ENCODE measurements around the gene A3GALT2.

The A3GALT2 gene

GRCh38 chr1:33348194-33348593 lies 27.3 kb upstream of the A3GALT2 start:
- H3K4me3 ChIP-seq (ENCODE audit: low read depth, low read length) = peak overlapping the region; percentile 66
- TF ChIP-seq, protein P1, sequence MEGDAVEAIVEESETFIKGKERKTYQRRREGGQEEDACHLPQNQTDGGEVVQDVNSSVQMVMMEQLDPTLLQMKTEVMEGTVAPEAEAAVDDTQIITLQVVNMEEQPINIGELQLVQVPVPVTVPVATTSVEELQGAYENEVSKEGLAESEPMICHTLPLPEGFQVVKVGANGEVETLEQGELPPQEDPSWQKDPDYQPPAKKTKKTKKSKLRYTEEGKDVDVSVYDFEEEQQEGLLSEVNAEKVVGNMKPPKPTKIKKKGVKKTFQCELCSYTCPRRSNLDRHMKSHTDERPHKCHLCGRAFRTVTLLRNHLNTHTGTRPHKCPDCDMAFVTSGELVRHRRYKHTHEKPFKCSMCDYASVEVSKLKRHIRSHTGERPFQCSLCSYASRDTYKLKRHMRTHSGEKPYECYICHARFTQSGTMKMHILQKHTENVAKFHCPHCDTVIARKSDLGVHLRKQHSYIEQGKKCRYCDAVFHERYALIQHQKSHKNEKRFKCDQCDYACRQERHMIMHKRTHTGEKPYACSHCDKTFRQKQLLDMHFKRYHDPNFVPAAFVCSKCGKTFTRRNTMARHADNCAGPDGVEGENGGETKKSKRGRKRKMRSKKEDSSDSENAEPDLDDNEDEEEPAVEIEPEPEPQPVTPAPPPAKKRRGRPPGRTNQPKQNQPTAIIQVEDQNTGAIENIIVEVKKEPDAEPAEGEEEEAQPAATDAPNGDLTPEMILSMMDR (IDR thresholded peaks at IDR 0.05; ENCODE audit: control insufficient read depth, extremely low read depth, insufficient read depth) = no peak
- DNase-seq (ENCODE audit: low read depth) = no peak

DNA sequence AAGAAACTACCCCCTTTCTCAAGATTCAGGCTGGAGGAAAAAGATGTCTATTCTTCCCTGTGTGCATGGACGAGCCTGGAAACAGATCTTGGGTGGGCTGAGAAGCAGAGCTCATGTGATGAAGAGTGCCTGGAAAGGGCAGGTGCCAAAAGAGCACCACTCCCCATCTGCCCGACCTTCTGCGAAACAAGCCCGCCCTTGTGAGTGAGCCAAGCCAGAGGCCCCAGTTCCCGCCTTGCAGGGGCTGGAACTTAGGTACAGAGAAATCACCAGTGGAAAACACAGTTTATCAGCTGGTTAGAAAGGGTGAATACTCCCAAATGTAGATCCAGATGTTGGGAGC lies 26.7 kb upstream of the A3GALT2 start:
- DNase-seq (ENCODE audit: low read depth) = no peak
- H3K4me3 ChIP-seq (ENCODE audit: low read depth, low read length) = peak overlapping the region; percentile 66; the same call in 1 of the 2 replicates
- TF ChIP-seq, protein P1 (IDR thresholded peaks at IDR 0.05; ENCODE audit: control insufficient read depth, extremely low read depth, insufficient read depth) = no peak

GRCh38 chr1:33346927-33347649 lies 26.2 kb upstream of the A3GALT2 start:
- H3K4me3 ChIP-seq (ENCODE audit: low read depth, low read length) = peak overlapping the region; percentile 66; the same call in 1 of the 2 replicates
- TF ChIP-seq, protein P1 (IDR thresholded peaks at IDR 0.05; ENCODE audit: control insufficient read depth, extremely low read depth, insufficient read depth) = no peak
- no peak for DNase-seq (ENCODE audit: low read depth)

DNA sequence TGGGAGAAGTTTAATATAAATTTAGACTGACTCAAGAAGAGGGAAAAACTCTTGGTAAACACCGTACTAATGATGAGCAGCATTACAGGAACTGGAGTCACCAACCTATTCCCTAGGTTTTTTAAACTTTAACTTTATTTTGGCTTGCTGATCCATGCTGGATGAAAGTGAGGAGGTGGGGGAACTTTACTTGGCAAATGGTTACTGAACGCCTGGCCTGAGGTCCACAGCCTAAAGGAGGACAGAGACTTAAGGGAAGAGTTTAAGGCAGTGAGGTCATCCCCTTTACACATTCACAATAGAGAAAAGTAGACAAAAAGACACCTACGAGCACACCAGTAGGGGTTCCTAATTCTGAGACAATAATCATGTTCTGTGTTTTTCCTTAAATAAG lies 25.6 kb upstream of the A3GALT2 start:
- no peak overlapping the region for H3K4me3 ChIP-seq (ENCODE audit: low read depth, low read length)
- TF ChIP-seq, protein P1 (IDR thresholded peaks at IDR 0.05; ENCODE audit: control insufficient read depth, extremely low read depth, insufficient read depth) = no peak

GRCh38 chr1:33344896-33345560 lies 24.1 kb upstream of the A3GALT2 start:
- TF ChIP-seq, protein P1 (IDR thresholded peaks at IDR 0.05; ENCODE audit: control insufficient read depth, extremely low read depth, insufficient read depth) = no peak
- H3K4me3 ChIP-seq (ENCODE audit: low read depth, low read length) = no peak overlapping the region
- no peak for DNase-seq (ENCODE audit: low read depth)

More for the DNA sequence above, 25.6 kb upstream of the A3GALT2 start:
- no peak for DNase-seq (ENCODE audit: low read depth)

DNA sequence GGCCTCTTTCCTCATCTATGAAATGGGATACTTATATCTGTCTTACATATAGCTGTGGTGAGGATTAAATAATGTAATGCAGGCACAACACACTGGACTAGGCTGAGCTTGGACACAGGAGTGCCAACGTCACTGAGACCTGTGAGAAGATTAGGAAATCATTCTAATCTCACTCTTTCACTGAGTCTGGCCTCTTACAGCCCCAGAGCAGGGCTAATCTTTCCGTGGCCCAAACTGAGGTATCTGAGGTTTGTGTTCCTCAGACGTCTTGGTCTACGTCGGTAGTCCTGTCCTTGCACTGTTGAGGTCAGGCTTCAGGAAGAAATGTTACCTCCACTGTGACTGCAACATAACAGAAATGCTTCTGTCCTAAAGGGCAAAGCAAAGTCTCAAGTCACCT lies 22.6 kb upstream of the A3GALT2 start:
- TF ChIP-seq, protein P1 (IDR thresholded peaks at IDR 0.05; ENCODE audit: control insufficient read depth, extremely low read depth, insufficient read depth) = no peak
- DNase-seq (ENCODE audit: low read depth) = no peak
- H3K4me3 ChIP-seq (ENCODE audit: low read depth, low read length) = no peak overlapping the region

All from LNCaP clone FGC (cell line).